HG03108 (cell line): ENCODE results near the gene UPK2.
"Not testable (repeated sequence)": the region's sequence is repeated elsewhere in the genome, so short reads cannot be mapped to it uniquely, and the experiment has no call there.

Source experiments
- ATAC-seq: cut with Tn5 transposase; IDR thresholded peaks from one replicate; pipeline ENCODE4 v1.9.1; 2021; ENCODE audit warnings: moderate library complexity; ENCODE audit not compliant: unreplicated experiment

The UPK2 gene

GRCh38 chr11:118938491-118939403 lies 17.4 kb upstream of the UPK2 start:
- ATAC-seq: no peak

- no peak for ATAC-seq
Measured at GRCh38 chr11:118939404-118939915, 16.6 kb upstream of the UPK2 start.

- ATAC-seq: no peak
Measured at GRCh38 chr11:118939953-118940598, 16.0 kb upstream of the UPK2 start.

GRCh38 chr11:118947091-118947490 lies 9.0 kb upstream of the UPK2 start:
- no peak for ATAC-seq

- no peak for ATAC-seq
Measured at GRCh38 chr11:118948000-118948399, 8.1 kb upstream of the UPK2 start.

GRCh38 chr11:118953265-118953664 lies 2.8 kb upstream of the UPK2 start:
- no peak for ATAC-seq

GRCh38 chr11:118953976-118954375 lies 2.1 kb upstream of the UPK2 start:
- not testable (repeated sequence) for ATAC-seq

GRCh38 chr11:118956847-118957469 lies 860 bp downstream of the UPK2 start:
- ATAC-seq: no peak

GRCh38 chr11:118957549-118957948 lies 1.5 kb downstream of the UPK2 start:
- ATAC-seq: no peak

- no peak for ATAC-seq
Measured at GRCh38 chr11:118957968-118958367, 1.9 kb downstream of the UPK2 start.

GRCh38 chr11:118958577-118958976 lies 2.5 kb downstream of the UPK2 start:
- no peak for ATAC-seq

GRCh38 chr11:118961189-118961588 lies 5.1 kb downstream of the UPK2 start:
- ATAC-seq: no peak

- no peak for ATAC-seq
Measured at GRCh38 chr11:118961591-118961990, 5.5 kb downstream of the UPK2 start.

- ATAC-seq: not testable (repeated sequence)
Measured at GRCh38 chr11:118969508-118969907, 13.4 kb downstream of the UPK2 start.

GRCh38 chr11:118971646-118972045 lies 15.5 kb downstream of the UPK2 start, which contains the start of gene FOXR1:
FOXR1 (plus strand) TSS chr11:118971761; CDS start chr11:118971932, 171 bp downstream.
- no peak for ATAC-seq

GRCh38 chr11:118973985-118974384 lies 17.9 kb downstream of the UPK2 start:
- no peak for ATAC-seq

GRCh38 chr11:118975771-118976709 lies 19.9 kb downstream of the UPK2 start:
- no peak for ATAC-seq

GRCh38 chr11:118979434-118979833 lies 23.3 kb downstream of the UPK2 start:
- ATAC-seq: no peak

GRCh38 chr11:118980191-118980881 lies 24.2 kb downstream of the UPK2 start:
- no peak for ATAC-seq

- ATAC-seq: not testable (repeated sequence)
Measured at GRCh38 chr11:118984337-118984736, 28.2 kb downstream of the UPK2 start.
